SK-MEL-5 (cell line): Measurements from ENCODE around the gene PAQR6. TPM values are rescaled to one million over a fixed set of nuclear protein-coding genes. Genes with fewer than 3 reads are reported as not detected.

Experiments used
- DNase-seq: peaks from one replicate; pipeline ENCODE4 v3.0.0-alpha.2; 2016; ENCODE audit warnings: low read depth, low spot score
- in situ Hi-C: cut with HindIII; loops from 2 replicates; pipeline ENCODE4 v1.10.0; 2016; ENCODE audit warnings: low sequenced_read_pairs, high pct_unique_total_duplicates, low pct_unique_long_range_greater_than_20kb
- total RNA-seq: library from RNA; depleted of rRNA; stranded (reverse); fragments of >200 nt; shearing (Covaris generic); gene quantifications from 2 replicates; pipeline ENCODE4 v1.2.3, GENCODE V29; 2014

The PAQR6 gene
- total RNA-seq, 1 experiment from 2014 or later, result 0.13 TPM

DNA sequence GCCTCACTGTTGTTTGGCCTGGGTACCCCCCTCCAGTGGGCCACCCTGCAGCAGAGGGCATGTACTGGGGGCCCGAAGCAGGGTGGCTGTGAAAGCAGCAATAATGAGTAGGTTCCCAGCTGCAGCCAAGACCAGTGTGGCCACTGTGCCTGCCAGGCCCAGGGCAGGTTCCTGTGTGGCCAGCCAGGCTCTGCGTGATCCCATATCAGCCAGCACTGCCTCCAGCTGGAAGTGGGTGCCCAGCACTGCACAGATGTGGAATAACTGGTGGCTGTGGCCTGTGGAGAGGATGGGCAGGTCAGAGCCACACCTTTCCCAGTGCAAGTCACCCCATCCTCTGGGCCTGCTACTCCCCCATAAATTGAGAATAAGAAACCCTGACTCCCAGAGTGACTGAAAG, 3.7 kb downstream of the PAQR6 start:
- no peak for DNase-seq
- in situ Hi-C loops, result no loop called here

DNA sequence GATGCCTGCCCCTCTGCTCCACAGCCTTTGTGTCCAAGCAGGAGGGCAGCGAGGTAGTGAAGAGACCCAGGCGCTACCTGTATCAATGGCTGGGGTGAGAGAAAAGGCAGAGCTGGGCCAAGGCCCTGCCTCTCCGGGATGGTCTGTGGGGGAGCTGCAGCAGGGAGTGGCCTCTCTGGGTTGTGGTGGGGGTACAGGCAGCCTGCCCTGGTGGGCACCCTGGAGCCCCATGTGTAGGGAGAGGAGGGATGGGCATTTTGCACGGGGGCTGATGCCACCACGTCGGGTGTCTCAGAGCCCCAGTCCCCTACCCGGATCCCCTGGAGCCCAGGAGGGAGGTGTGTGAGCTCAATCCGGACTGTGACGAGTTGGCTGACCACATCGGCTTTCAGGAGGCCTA, 5.1 kb downstream of the PAQR6 start:
- no peak for DNase-seq
- in situ Hi-C loops, result no loop called here

DNA sequence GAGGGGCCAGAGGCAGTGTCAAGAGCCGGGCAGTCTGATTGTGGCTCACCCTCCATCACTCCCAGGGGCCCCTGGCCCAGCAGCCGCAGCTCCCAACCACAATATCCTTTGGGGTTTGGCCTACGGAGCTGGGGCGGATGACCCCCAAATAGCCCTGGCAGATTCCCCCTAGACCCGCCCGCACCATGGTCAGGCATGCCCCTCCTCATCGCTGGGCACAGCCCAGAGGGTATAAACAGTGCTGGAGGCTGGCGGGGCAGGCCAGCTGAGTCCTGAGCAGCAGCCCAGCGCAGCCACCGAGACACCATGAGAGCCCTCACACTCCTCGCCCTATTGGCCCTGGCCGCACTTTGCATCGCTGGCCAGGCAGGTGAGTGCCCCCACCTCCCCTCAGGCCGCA, 5.9 kb downstream of the PAQR6 start, which contains the start of gene BGLAP:
Gene BGLAP (plus strand): TSS at position 259 of the 400 bp plus-strand sequence. CDS start 48 bp downstream, at position 307.
- no peak for DNase-seq
- in situ Hi-C loops, result no loop called here

- no peak for DNase-seq
- in situ Hi-C loops, result no loop called here
Observed at GRCh38 chr1:156241311-156241811, 6.5 kb downstream of the PAQR6 start.

- in situ Hi-C loops, result no loop called here
- DNase-seq, result no peak
Observed at GRCh38 chr1:156238248-156238647, 9.6 kb downstream of the PAQR6 start.

- in situ Hi-C loops, result no loop called here
- DNase-seq, result no peak
Observed at GRCh38 chr1:156236164-156236563, 11.7 kb downstream of the PAQR6 start.

GRCh38 chr1:156233426-156234127, 14.3 kb downstream of the PAQR6 start:
- in situ Hi-C loops, result no loop called here
- DNase-seq, result no peak

DNA sequence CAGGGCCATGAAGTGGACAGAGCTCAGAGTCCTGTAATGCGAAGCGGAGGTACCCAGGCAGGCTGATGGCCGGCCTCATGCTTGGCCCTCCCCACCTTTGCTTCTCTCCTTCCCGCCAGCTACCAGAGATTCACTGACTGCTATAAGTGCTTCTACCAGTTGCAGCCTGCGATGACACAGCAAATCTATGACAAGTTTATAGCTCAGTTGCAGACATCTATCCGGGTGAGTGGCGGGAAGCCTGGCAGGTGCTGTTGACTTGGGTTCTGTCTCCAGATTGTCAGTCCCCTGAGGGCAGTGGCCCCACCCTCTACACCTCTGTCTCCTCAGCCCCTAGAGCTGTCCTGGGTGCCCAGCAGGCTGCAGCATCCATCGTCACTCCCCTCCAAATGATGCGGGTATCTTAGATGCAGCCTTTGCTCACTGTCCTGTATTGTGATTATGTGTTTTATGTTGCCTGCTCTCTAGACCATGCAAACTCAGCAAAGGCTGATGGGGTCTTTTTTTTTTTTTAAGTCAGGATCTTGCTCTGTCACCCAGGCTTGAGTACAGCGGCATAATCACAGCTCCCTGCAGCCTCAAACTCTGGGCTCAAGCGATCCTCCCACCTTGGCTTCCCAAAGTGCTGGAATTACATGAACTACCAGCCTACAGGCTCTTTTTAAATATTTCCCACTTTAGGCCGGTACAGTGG, 15.5 kb downstream of the PAQR6 start:
- in situ Hi-C loops, result no loop called here
- DNase-seq, result no peak

DNA sequence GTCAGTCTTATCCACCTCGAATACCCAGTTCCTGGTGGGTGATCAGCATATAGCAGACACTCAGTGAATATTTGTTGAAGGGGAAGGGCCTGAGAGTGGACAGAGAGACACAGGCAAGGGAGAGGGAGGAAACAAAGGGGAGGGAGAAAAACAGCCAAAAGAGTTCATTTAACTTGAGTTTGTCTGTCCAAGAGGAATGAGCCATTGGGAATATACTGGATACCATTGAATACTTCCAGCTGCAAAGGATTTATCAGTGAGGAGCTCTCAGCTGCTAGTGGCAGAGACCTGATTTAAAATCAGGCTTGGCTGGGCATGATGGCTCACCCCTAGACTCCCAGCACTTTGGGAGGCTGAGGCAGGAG, 17.4 kb downstream of the PAQR6 start:
- in situ Hi-C loops, result no loop called here
- no peak for DNase-seq

DNA sequence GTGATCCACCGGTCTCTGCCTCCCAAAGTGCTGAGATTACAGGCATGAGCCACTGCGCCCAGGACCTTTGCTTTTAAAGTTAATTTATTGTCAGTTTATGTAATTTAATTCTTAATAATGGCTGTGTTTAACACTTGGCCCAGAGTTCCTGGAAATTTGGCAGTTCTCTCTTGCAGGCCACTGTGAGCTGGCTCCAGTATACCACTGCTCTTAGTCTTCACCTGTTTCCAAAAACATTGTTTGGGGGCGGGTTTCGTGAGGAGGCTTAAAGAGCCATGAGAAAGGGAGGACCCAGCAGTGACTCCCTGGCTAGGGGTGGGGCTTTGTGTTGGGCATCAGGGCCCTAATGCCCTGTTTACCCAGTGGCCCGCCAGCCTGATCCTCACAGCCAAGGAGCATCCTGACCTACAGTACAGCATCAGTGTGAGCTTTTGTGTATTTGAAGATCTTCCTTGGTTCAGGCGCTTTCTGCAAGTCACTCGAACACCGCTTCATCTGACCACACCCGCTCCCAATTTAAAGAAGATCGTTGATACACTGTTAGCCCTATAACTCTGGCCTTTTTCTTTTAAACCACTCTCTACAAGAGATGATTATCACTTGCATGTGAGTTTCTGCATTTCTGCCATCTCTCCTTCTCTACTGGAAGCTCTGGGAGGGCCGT, 17.9 kb downstream of the PAQR6 start:
- no peak for DNase-seq
- in situ Hi-C loops, result no loop called here

DNA sequence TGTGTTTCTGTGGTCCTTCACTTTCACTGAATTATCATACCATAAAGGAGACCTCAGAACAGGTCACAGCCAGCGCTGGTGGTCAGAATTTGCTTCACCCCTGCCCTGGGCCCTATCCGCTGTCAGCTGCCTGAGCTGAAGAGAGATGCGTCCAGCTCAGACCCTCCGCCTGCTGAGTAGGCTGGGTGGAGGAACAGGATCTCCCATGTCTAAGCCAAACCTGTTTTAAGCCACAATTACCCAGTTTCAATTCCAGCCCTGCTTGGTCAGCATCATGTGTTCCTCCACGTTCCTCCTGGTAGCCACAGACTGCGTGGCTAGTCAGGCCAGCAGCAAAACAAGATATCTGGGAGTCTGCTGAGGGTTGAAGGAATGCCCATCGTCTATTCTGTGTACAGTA, 19.4 kb downstream of the PAQR6 start:
- in situ Hi-C loops, result no loop called here
- DNase-seq, result no peak

DNA sequence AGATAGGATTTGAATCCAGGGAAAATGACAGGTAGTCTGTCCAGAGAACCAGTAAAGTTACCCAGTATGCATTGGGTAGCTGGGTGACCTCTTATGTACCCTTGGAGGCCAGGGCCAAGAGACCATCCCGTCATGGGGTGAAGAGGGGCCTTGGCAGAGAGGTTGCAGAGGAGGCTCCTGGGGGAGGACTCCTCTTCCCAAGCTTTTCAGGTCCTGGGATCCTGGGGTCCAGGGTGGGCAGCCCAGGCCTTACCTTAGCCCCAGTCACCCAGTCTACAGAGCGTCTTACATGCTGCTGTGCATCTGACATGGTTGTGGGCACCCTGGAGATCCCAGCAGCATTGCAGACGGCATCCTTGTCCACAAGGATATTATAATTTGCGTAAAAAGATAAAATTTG, 21.1 kb downstream of the PAQR6 start:
- DNase-seq, result no peak
- in situ Hi-C loops, result no loop called here

GRCh38 chr1:156226116-156226538, 21.7 kb downstream of the PAQR6 start:
- DNase-seq, result no peak
- in situ Hi-C loops, result no loop called here

DNA sequence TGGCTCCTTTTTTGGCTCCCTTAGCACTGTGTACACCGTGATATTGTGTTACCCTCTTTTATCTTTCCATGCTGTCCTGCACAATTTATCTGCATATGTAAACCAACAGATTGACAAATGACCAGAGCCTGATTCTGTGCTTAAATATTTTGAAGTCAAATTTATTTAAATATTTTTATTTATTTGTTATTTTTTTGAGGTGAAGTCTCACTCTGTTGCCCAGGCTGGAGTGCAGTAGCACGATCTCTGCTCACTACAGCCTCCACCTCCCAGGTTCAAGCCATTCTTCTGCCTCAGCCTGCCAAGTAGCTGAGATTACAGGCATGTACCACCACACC, 22.2 kb downstream of the PAQR6 start:
- in situ Hi-C loops, result no loop called here
- DNase-seq, result no peak

DNA sequence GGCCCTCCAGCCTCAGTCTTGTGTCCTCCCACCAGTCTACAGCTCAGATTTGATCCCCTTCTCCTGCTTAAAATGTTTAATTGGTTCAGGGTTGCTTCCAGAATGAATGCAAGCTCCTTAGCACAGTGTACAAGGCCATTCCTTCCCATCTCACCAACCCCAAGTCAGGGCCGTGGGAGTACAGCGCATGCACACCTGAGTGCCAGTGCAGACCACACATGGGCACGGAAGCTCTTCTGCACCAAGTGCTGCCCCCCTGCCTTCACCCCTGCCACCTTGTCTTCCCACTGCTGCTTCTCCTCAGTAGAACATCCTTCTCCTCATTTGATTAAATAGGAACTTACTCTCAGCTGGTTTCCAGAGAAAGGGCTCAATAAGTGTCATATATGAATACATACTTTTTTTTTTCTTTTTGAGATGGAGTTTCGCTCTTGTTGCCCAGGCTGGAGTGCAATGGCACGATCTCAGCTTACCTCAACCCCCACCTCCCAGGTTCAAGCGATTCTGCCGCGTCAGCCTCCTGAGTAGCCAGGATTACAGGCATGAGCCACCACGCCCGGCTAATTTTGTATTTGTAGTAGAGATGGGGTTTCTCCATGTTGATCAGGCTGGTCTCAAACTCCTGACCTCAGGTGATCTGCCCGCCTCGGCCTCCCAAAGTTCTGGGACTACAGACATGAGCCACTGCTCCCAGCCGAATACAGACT, 25.7 kb downstream of the PAQR6 start:
- in situ Hi-C loops, result no loop called here
- no peak for DNase-seq

- no peak for DNase-seq
- in situ Hi-C loops, result no loop called here
Observed at GRCh38 chr1:156220226-156220625, 27.6 kb downstream of the PAQR6 start.

GRCh38 chr1:156217871-156218270, 30.0 kb downstream of the PAQR6 start:
- in situ Hi-C loops, result no loop called here
- no peak for DNase-seq
